ENCODE measurements around the gene LGALS3BP.

The LGALS3BP gene

GRCh38 chr17:79014158-79014758 lies 34.5 kb upstream of the LGALS3BP start:
- no peak for DNase-seq

GRCh38 chr17:79012563-79013134 lies 32.9 kb upstream of the LGALS3BP start:
- no peak for DNase-seq

GRCh38 chr17:79011451-79012147 lies 31.9 kb upstream of the LGALS3BP start:
- DNase-seq = no peak

GRCh38 chr17:79010304-79010646 lies 30.6 kb upstream of the LGALS3BP start:
- DNase-seq = no peak

DNA sequence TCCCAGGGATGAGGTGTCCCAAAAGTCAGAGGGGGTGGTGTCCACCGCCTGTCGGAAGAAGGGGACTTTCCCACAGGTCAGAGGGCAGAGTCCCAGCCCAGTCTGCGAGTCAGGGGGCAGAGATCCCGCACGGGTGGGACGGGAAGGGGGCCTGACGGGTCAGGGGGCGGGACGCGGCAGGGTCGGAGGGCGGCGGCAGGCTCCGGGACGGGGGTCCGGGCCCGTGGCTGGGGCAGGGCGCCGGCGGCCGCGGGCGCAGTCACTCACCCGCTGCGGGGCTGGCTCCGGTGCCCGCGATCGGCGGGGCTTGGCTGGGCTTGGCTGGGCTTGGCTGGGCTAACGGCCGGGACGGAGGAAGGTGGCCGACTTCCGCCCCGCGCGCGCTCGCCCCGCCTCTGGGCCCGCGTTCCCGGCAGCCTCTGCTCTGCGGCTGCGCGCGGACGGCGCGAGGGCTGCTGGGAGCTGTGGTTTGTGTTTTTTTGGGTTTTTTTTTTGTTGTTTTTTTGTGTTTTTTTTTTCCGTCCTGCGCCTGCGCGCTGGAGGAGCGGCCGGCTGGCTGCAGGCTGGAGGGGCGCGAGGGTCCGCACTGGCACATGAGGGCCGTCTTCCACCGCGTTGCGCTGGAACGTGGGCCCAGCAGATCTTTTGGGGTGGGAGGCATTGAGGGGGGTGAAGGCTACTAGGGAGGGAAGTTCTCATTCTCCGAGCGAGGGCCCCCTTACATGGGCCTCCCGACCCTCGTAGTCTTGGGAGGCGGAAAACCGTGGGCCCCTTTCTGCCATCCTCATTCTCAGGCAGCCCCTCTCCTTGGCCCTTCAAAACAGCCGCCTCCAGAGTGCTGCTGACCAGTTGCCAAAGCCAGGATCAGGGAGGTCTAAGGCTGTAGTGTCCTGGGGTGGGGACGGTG lies 29.9 kb upstream of the LGALS3BP start, which contains the start of gene CANT1:
TSS of gene CANT1 (minus strand) at position 368 of the 907 bp plus-strand sequence. CDS start 12,142 bp downstream, outside the sequence.
- DNase-seq = peak; percentile 55

DNA sequence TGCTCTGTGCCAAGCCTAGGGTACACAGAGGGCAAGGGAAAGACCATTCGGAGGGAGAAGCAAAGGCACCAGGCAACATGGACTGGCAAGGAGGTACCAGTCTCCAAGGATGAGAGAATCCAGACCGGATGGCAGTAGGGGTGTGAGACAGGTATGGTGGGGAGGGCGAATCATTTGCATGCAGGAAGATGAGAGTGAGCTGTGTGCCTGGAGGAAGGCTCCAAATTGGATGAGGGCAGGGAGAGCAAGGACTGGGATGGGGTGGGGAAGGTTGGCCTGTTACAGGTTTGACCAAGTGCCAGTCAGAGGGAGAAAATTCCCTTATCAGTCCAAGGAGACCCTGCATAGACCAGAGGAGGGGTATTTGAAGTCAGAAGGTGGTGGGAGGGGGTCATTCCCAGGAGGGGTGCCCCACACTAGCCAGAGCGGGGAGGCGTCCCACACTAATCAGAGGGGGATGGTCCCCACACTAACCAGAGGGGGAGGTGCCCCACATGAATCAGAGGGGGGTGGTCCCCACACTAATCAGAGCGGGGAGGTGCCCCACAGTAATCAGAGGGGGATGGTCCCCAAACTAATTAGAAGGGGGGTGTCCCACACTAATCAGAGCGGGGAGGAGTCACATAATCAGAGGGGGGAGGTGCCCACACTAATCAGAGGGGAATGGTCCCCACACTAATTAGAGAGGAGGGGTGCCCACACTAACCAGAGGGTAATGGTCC lies 29.1 kb upstream of the LGALS3BP start:
- DNase-seq = no peak

DNA sequence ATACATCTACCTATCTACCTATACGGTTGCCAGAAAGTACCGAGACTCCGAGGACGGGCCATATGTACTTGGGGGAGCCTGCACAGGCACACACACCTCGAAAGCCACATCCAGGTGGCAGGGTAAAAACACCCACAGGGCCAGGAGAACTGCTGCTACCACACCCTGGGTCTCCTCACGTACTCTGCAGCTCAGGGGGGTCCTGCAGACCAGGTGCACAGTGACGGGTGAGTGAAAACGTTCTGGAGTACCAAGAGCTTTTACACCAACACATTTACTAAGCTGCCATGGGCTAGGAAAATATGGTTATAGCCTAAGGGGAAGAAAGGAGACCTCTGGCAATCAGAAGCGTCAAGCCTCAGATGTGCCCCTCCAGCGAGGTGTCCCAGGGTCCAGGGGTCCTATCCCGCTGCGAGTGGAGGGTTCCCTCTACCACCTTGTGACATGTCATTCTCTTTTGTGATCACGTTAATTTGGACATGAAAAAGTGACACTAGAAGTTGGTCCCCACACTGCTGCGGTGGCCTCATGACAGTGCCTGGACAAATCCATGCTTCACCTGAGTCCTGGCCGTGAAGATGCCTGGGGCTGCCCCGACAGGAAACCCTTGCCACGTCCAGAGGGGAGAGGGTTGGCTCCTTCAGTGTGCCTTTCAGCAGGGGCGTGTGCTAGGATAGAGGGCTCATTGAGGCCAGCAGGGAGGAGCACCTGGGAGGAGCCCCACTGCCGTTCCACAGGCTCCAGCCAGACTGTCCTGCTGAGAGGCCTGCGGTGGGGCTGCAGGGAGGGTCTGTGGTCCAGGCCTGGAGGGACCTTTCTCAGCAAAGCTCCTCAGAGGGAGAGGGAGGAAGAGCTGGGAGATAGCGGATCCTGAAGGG lies 28.0 kb upstream of the LGALS3BP start:
- DNase-seq = no peak

DNA sequence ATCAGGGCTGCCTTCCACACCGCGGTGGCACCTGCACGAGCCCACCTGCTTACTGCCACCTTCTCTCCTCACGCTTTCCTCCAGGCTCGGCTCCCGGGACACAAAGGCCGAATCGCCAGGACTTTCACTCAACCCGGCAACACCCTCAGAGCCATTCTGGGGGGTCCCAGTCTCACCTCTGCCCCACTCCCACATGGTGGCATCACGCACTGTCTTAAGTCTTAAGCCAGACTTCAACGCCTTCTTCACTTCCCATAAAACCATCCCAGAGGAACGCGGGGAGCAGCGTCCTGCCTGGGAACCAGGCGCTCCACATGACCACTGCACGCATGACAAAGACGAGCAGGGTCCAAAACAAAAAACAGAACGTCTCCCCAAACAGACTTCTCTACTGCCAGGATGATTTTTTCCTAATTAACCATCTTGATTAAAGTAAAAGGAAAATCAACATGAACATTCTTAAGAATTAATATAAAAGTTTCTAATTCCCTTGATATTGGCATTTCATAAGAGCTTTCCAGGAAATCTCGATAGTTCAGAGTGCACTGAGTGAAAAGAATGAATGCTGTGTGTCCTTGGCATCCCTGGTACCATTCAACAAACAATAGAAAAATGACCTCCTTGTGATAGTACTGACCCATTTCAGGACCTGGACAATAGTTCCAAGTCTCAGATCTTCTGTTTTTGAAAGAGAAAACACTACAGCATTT lies 27.2 kb upstream of the LGALS3BP start:
- no peak for DNase-seq

- no peak for DNase-seq
These were observed 26.3 kb upstream of the LGALS3BP start for GRCh38 chr17:79006046-79006445.

DNA sequence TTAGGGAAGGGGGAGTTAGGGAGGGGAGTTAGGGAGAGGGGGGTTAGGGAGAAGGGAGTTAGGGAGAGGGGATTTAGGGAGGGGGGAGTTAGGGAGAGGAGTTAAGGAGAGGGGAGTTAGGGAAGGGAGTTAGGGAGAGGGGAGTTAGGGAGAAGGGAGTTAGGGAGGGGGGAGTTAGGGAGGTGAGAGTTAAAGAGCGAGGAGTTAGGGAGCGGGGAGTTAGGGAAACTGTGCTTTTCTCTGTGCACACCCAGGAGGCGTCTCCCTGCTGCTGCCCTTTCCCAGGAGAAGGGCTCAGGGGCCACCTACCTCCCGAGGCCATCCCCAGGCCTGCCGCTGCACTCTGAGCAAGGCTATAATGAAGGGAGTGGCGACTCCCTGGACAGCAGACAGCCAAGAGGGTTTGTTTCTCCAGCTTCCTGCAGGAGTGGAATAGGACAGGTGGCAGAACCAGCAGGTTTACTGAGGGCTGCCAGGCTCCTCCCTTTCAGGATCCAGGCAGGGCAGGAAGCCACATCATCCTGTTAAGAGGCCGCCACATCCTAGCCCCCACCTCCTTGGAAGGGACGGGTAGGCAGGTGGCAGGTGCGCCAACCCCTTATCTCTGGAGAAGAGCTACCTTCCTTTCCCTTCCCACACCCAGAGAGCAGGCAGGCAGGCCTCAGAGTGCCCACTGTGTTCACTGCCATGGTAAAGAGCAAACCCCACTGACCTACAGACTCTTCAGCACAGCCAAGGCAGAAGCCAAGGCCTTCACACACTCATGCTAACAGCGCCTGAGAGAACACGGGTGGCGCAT lies 25.5 kb upstream of the LGALS3BP start:
- peak; percentile 93 for DNase-seq

DNA sequence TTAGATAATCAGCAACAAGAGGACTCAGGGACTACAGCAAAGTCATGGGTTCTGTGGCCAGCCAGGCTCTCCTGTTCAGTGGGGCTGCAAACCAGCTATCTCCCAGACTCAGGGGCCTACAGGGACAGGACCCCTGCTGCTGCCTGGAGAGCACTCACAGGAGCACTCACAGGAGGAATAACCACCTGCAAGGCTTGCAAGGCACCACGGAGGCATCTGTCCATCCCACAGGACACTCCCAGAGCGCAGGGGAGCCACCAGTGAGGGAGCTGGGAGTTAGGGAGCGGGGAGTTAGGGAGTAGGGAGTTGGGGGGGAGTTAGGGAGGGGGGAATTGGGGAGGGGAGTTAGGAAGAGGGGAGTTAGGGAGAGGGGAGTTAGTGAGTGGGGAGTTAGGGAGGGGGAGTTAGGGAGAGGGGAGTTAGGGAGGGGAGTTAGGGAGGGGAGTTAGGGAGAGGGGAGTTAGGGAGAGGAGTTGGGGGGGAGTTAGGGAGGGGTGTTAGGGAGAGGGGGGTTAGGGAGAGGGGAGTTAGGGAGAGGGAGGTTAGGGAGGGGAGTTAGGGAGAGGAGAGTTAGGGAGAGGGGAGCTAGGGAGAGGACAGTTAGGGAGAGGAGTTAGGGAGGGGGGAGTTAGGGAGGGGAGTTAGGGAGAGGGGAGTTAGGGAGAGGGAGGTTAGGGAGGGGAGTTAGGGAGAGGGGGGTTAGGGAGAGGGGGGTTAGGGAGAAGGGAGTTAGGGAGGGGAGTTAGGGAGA lies 24.1 kb upstream of the LGALS3BP start:
- DNase-seq = no peak

GRCh38 chr17:79002796-79003593 lies 23.3 kb upstream of the LGALS3BP start:
- no peak for DNase-seq

DNA sequence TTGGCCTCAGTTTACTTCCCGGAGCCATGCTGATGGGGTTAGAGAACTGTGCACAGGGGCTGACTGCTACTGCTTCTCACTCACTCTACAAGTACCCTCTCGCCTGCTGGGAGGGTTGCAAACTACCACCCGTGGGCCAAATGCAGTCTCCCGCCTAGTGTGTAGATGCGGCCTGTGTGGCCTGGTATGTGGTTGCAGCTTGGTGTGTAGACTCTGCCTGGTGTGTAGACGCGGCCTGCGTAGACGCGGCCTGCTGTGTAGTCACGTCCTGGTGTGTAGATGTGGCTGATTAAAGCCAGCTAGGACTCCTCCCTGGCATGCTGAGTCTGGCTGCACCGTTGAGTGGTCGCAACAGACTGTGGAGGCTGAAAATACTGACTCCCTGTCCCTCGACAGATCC lies 22.6 kb upstream of the LGALS3BP start:
- no peak for DNase-seq

- no peak for DNase-seq
These were observed 21.7 kb upstream of the LGALS3BP start for GRCh38 chr17:79001190-79002020.

DNA sequence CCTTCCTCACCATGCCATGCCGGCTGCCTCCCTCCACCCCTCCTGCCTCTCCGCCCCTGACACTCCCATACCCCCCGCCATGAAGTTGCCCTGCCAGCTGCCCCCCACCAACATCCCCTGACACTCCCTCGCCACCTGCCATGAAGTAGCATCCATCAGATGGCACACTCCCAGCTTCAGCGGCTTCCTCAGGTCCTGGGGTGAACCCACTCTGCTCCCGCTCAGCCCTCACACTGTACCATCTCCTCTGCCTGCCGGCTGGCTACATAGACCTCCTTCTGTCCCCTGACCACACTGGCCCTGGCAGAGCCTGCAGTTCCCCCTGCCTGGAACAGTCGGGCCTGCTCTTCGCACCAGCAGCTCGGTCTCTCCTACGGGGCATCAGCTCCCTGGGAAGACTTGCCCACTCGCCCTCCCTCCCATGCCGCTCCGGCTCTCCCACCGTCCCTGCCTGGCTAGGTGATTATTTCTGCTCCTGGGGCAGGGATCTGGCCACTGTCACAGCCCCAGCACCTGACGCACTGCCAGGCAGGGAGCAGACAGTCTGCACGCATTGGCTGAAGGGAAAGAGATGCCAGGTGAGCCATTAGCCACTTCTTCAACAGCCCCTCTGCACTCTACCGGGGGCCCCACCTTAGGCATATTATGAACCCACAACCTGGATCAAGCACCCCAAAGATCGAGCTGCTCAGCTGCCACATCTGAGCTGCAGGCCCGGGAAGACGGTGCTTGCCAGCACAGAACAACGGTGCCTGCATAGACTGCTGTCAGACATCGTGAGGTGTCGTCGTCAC lies 20.9 kb upstream of the LGALS3BP start:
- DNase-seq = peak; percentile 46

- DNase-seq = no peak
These were observed 20.2 kb upstream of the LGALS3BP start for GRCh38 chr17:78999947-79000395.

All from COR-L47 (cell line).